Astrocyte (in vitro differentiated cells and primary cell): Measurements from ENCODE around the gene PCDHAC2. TPM values are rescaled to one million over a fixed set of nuclear protein-coding genes. Genes with fewer than 3 reads are reported as not detected.

Experiments
- DNase-seq: peaks from one replicate; pipeline ENCODE4 v3.0.0-alpha.2; 2010; ENCODE audit warnings: low read depth
- FAIRE-seq: peaks from 2 replicates; lab custom pipeline; 2011; peaks lifted over from hg19 to GRCh38; lab: Jason Lieb, UNC
- H2AFZ ChIP-seq: 2 replicates; pipeline ENCODE4 v1.6.0; 2012; ENCODE audit warnings: low read depth, low read length, inconsistent platforms
- H3K27ac ChIP-seq: 2 replicates; pipeline ENCODE4 v1.5.1; 2011; ENCODE audit warnings: low read depth, low read length, inconsistent platforms
- H3K27me3 ChIP-seq: 2 replicates; pipeline ENCODE4 v1.6.0; 2011; ENCODE audit warnings: low read length, inconsistent platforms; ENCODE audit not compliant: insufficient read depth
- H3K36me3 ChIP-seq: 2 replicates; pipeline ENCODE4 v1.5.1; 2011; ENCODE audit warnings: low read length, inconsistent platforms; ENCODE audit not compliant: insufficient read depth
- H3K4me1 ChIP-seq: 2 replicates; pipeline ENCODE4 v1.5.1; 2011; ENCODE audit warnings: low read length, inconsistent platforms; ENCODE audit not compliant: insufficient read depth
- H3K4me2 ChIP-seq: 2 replicates; pipeline ENCODE4 v1.6.0; 2012; ENCODE audit warnings: low read length, inconsistent platforms
- H3K4me3 ChIP-seq: 2 replicates; pipeline ENCODE4 v1.5.1; 2011; ENCODE audit warnings: low read depth, mild to moderate bottlenecking, low read length, inconsistent platforms; ENCODE audit not compliant: insufficient read depth
- H3K79me2 ChIP-seq: 2 replicates; pipeline ENCODE4 v1.6.0; 2012; ENCODE audit warnings: mild to moderate bottlenecking, low read length, inconsistent platforms; ENCODE audit not compliant: insufficient read depth
- H3K9ac ChIP-seq: 2 replicates; pipeline ENCODE4 v1.6.0; 2012; ENCODE audit warnings: mild to moderate bottlenecking, low read length, inconsistent platforms
- H3K9me3 ChIP-seq: 2 replicates; pipeline ENCODE4 v1.5.1; 2012; ENCODE audit warnings: low read depth, mild to moderate bottlenecking, low read length, inconsistent platforms; ENCODE audit not compliant: insufficient read depth
- H4K20me1 ChIP-seq: 2 replicates; pipeline ENCODE4 v1.6.0; 2012; ENCODE audit warnings: low read length, inconsistent platforms; ENCODE audit not compliant: insufficient read depth
- H3K27ac Mint-ChIP-seq: one replicate; pipeline ENCODE4 v1.8.0; 2021; ENCODE audit warnings: mild to moderate bottlenecking, mixed read lengths; ENCODE audit not compliant: unreplicated experiment
- H3K27me3 Mint-ChIP-seq: one replicate; pipeline ENCODE4 v1.8.0; 2021; ENCODE audit warnings: low read depth, mixed read lengths; ENCODE audit not compliant: unreplicated experiment
- H3K36me3 Mint-ChIP-seq: one replicate; pipeline ENCODE4 v1.8.0; 2021; ENCODE audit warnings: low read depth, mixed read lengths; ENCODE audit not compliant: unreplicated experiment
- H3K4me1 Mint-ChIP-seq: one replicate; pipeline ENCODE4 v1.8.0; 2021; ENCODE audit warnings: low read depth, mixed read lengths; ENCODE audit not compliant: unreplicated experiment
- H3K4me3 Mint-ChIP-seq: one replicate; pipeline ENCODE4 v1.8.0; 2021; ENCODE audit warnings: mild to moderate bottlenecking, moderate library complexity, mixed read lengths; ENCODE audit not compliant: unreplicated experiment
- H3K9me3 Mint-ChIP-seq: one replicate; pipeline ENCODE4 v1.8.0; 2021; ENCODE audit warnings: mild to moderate bottlenecking, mixed read lengths; ENCODE audit not compliant: unreplicated experiment
- EZH2 ChIP-seq: IDR thresholded peaks from 2 replicates; pipeline ENCODE4 v1.6.1; 2012; ENCODE audit warnings: mild to moderate bottlenecking, low read length, inconsistent platforms; ENCODE audit not compliant: insufficient read depth
- total RNA-seq: library from RNA; stranded (reverse); gene quantifications from 2 replicates; pipeline ENCODE4 v1.2.1, GENCODE V29; 2021
- TF ChIP-seq, protein P1 (sequence below): IDR thresholded peaks from 2 replicates; pipeline ENCODE4 v1.5.1; 2011; ENCODE audit warnings: low read depth, mild to moderate bottlenecking, inconsistent platforms, low read length, moderate library complexity; ENCODE audit not compliant: insufficient read depth

Gene PCDHAC2
- total RNA-seq, 1 donor from 2014 or later = 7.7 TPM

DNA sequence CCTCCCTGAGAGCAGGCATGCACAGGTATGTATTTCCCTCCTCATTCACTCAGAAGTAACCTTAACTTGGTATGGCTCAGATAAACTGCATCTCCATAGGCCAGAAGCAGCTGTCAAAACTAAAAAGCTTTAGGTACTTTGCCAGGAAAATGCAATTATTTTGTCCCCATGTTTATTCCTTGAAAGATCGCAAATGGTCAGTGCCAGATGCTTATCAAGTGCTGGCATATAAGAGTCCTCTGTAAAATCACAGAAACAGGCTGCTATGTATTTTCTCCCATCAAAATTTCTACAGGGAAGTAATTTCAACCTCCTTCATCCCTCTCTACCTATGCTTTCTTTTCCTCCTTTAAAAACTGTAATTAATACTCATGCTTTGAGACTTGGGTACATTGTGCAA, 12.7 kb downstream of the PCDHAC2 start:
- Mint-ChIP-seq H3K27me3 (no peaks in the 10 kb centered on the region), H3K4me3 (no peak overlapping the region), H3K4me1 (peaks cover 9% of the 10 kb centered on the region), H3K27ac (no peak overlapping the region), H3K9me3 (no peaks in the 10 kb centered on the region), H3K36me3 (no peaks in the 10 kb centered on the region)
- Histone ChIP-seq H3K27ac (no peak overlapping the region), H3K9ac (no peak overlapping the region), H3K9me3 (no peaks in the 10 kb centered on the region), H3K4me3 (no peak overlapping the region), H3K36me3 (no peaks in the 10 kb centered on the region), H3K79me2 (no peaks in the 10 kb centered on the region), H3K4me1 (no peaks in the 10 kb centered on the region), H3K4me2 (no peak overlapping the region), H2AFZ (no peak overlapping the region), H4K20me1 (no peaks in the 10 kb centered on the region), H3K27me3 (no peaks in the 10 kb centered on the region)
- TF ChIP-seq, protein P1, sequence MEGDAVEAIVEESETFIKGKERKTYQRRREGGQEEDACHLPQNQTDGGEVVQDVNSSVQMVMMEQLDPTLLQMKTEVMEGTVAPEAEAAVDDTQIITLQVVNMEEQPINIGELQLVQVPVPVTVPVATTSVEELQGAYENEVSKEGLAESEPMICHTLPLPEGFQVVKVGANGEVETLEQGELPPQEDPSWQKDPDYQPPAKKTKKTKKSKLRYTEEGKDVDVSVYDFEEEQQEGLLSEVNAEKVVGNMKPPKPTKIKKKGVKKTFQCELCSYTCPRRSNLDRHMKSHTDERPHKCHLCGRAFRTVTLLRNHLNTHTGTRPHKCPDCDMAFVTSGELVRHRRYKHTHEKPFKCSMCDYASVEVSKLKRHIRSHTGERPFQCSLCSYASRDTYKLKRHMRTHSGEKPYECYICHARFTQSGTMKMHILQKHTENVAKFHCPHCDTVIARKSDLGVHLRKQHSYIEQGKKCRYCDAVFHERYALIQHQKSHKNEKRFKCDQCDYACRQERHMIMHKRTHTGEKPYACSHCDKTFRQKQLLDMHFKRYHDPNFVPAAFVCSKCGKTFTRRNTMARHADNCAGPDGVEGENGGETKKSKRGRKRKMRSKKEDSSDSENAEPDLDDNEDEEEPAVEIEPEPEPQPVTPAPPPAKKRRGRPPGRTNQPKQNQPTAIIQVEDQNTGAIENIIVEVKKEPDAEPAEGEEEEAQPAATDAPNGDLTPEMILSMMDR = no peak
- no peak for TF ChIP-seq EZH2
- no peak for DNase-seq
- no peak for FAIRE-seq

DNA sequence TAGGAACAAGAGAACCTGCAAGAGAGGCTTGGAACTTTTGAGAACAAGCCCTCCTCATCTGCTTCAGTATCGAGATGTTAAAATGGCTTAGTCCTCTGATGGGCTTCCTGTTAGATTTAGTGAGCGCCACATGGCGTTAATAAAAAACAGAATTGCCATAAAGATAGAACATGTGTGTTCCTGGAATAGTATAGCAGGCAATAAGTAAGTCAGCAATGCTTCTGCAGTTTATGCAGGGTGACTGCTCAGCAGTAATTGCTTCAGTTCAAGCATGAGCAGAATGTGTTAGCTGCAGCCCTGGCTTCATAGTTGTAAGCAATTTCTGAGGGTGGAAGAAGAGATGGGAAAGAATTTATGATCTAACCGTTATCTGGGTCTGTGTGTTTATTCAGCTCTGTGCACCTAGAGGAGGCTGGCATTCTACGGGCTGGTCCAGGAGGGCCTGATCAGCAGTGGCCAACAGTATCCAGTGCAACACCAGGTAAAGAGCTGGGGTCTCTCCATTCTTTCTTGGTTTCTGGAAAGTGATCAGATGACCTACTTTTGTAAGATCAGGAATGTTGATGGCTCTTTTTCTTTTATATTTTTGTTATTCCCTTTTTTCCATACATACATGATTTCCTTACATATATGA, 15.9 kb downstream of the PCDHAC2 start:
- H4K20me1 ChIP-seq = no peaks in the 10 kb centered on the region

DNA sequence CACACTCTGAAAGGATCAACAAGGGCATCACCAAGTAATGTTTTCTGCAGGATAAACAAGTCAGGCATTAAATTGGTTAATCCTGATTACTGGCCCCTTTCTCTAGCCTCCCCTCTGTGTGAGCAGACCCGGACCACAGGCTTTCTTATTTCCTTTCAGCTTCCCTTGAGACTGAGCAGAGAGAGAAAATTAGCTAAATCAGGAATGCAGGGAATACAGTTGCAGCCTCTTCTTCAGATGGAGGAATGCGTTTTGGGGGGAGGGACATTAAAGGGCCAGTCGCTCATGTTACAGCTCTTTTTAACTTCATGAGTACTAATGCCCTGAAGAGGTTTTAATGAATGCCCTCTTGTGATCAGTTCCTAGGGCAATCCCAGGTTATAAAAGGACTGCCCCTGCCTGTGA, 19.8 kb downstream of the PCDHAC2 start:
- FAIRE-seq (no peak), DNase-seq (no peak)
- H3K4me3 ChIP-seq = no peak overlapping the region
- no peaks in the 10 kb centered on the region for H4K20me1 ChIP-seq
- H3K27ac ChIP-seq = no peak overlapping the region
- H3K27me3 ChIP-seq = no peaks in the 10 kb centered on the region
- Mint-ChIP-seq H3K9me3 (no peaks in the 10 kb centered on the region), H3K36me3 (peaks cover 4% of the 10 kb centered on the region), H3K27ac (peak overlapping the region; percentile 75), H3K4me3 (peak overlapping the region; percentile 36), H3K4me1 (peaks cover 42% of the 10 kb centered on the region), H3K27me3 (no peaks in the 10 kb centered on the region)
- no peaks in the 10 kb centered on the region for H3K9me3 ChIP-seq
- no peak for TF ChIP-seq EZH2
- TF ChIP-seq, protein P1 = no peak
- H3K9ac ChIP-seq = no peak overlapping the region
- no peak overlapping the region for H2AFZ ChIP-seq
- no peaks in the 10 kb centered on the region for H3K36me3 ChIP-seq
- H3K4me1 ChIP-seq = no peaks in the 10 kb centered on the region
- H3K4me2 ChIP-seq = no peak overlapping the region
- H3K79me2 ChIP-seq = no peaks in the 10 kb centered on the region

More for the DNA sequence above, 15.9 kb downstream of the PCDHAC2 start:
- no peak overlapping the region for H3K4me3 ChIP-seq
- H3K4me2 ChIP-seq = no peak overlapping the region
- Mint-ChIP-seq H3K9me3 (no peaks in the 10 kb centered on the region), H3K4me1 (peaks cover 28% of the 10 kb centered on the region), H3K27me3 (no peaks in the 10 kb centered on the region), H3K36me3 (peaks cover 4% of the 10 kb centered on the region), H3K4me3 (no peak overlapping the region), H3K27ac (no peak overlapping the region)
- H3K79me2 ChIP-seq = no peaks in the 10 kb centered on the region
- FAIRE-seq = no peak
- no peaks in the 10 kb centered on the region for H3K4me1 ChIP-seq
- TF ChIP-seq, protein P1 = no peak
- TF ChIP-seq EZH2 = no peak
- H3K27ac ChIP-seq = no peak overlapping the region
- no peaks in the 10 kb centered on the region for H3K36me3 ChIP-seq
- H3K27me3 ChIP-seq = no peaks in the 10 kb centered on the region
- no peak overlapping the region for H2AFZ ChIP-seq
- no peak for DNase-seq
- H3K9ac ChIP-seq = no peak overlapping the region
- no peaks in the 10 kb centered on the region for H3K9me3 ChIP-seq
